Suprapubic skin (tissue), 4 donors: Measurements from ENCODE around the gene GUCY2F. TPM values are rescaled to one million over a fixed set of nuclear protein-coding genes. Genes with fewer than 3 reads are reported as not detected.

ENCODE experiments used
- DNase-seq, 2 donors: peaks; one replicate each; pipeline ENCODE4 v3.0.0-alpha.2; 2019; ENCODE audit warnings: low spot score in 2 of 2
- H3K27ac ChIP-seq: fragments of 200-600 bp; sonication (generic); one replicate; pipeline ENCODE4 v1.5.1; 2019
- H3K27me3 ChIP-seq: fragments of 200-600 bp; sonication (generic); one replicate; pipeline ENCODE4 v1.5.1; 2019
- H3K36me3 ChIP-seq: fragments of 200-600 bp; sonication (generic); one replicate; pipeline ENCODE4 v1.5.1; 2019
- H3K4me1 ChIP-seq: fragments of 200-600 bp; sonication (generic); one replicate; pipeline ENCODE4 v1.5.1; 2019
- H3K4me3 ChIP-seq: fragments of 200-600 bp; sonication (generic); one replicate; pipeline ENCODE4 v1.5.1; 2019; ENCODE audit warnings: mild to moderate bottlenecking
- H3K9me3 ChIP-seq: fragments of 200-600 bp; sonication (generic); one replicate; pipeline ENCODE4 v1.5.1; 2019
- CTCF ChIP-seq, 2 donors: fragments of 200-600 bp in 1 of 2; fragments of 450-650 bp in 1 of 2; sonication (generic) in 1 of 2; IDR thresholded peaks; one replicate each; pipeline ENCODE4 v1.5.1; 2016 to 2019; ENCODE audit warnings: antibody characterized with exemption in 2 of 2, mild to moderate bottlenecking in 1 of 2, moderate library complexity in 1 of 2
- EP300 ChIP-seq: sonication (generic); formaldehyde crosslinking; IDR thresholded peaks from one replicate; pipeline ENCODE4 v1.6.1; 2017; ENCODE audit warnings: antibody characterized with exemption
- POLR2A ChIP-seq, 2 donors: fragments of 450-650 bp; IDR thresholded peaks; one replicate each; pipeline ENCODE4 v1.6.1; 2017; ENCODE audit warnings: antibody characterized with exemption in 2 of 2, mild to moderate bottlenecking in 2 of 2, moderate library complexity in 2 of 2
- POLR2AphosphoS5 ChIP-seq, 3 donors: sonication (generic); formaldehyde crosslinking; IDR thresholded peaks; one replicate each; pipeline ENCODE4 v1.6.1; 2017; ENCODE audit warnings: antibody characterized with exemption in 3 of 3
- WGBS: methylation state at CpG from one replicate; pipeline ENCODE4 v1.1.5; 2018; 5-methylcytosine and 5-hydroxymethylcytosine counted together
- total RNA-seq, 4 donors: library from RNA; depleted of rRNA; stranded (reverse); fragments of >200 nt; gene quantifications; one replicate each; pipeline ENCODE4 v1.1.0, GENCODE V29; 2016

GUCY2F gene
- total RNA-seq, 4 donors from 2014 or later = not detected

- TF ChIP-seq POLR2AphosphoS5 (IDR thresholded peaks at IDR 0.05) (no peak), EP300 (no peak), CTCF (IDR thresholded peaks at IDR 0.05) (peak in 1 of 2 donors; percentile 16), POLR2A (IDR thresholded peaks at IDR 0.05) (no peak)
- Histone ChIP-seq H3K4me1 (no peaks in the 10 kb centered on the region), H3K4me3 (no peak overlapping the region), H3K36me3 (no peaks in the 10 kb centered on the region), H3K27me3 (no peaks in the 10 kb centered on the region), H3K9me3 (no peaks in the 10 kb centered on the region), H3K27ac (no peak overlapping the region)
- 34% methylated on average over 3 of the region's 3 CpGs for WGBS
- no peak for DNase-seq
These were observed 97.2 kb downstream of the GUCY2F start for GRCh38 chrX:109384699-109385098.

DNA sequence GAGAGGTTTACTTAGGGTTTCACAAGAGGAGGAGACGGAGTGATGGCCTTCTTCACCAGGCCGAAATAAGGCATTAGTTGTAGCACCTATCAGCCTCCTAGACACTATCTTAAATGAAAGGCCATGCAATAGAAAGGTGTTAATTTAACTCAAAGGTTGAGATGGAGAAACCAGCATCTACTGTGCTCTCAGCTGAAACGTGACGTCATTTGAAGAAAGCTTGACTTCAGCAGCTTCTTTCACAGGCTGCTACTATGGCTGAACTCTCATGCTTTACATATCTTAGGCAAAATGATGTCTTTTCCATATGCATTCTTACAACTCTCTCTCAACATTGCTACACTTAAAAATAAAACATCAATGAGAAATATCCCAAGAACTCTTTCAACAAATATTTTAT, 99.6 kb downstream of the GUCY2F start:
- no peaks in the 10 kb centered on the region for H3K27me3 ChIP-seq
- no peak for DNase-seq
- no peak overlapping the region for H3K27ac ChIP-seq
- 88% methylated on average over 4 of the region's 4 CpGs for WGBS
- H3K36me3 ChIP-seq = no peaks in the 10 kb centered on the region
- H3K4me3 ChIP-seq = no peak overlapping the region
- TF ChIP-seq CTCF (IDR thresholded peaks at IDR 0.05) = no peak
- H3K9me3 ChIP-seq = no peaks in the 10 kb centered on the region
- no peaks in the 10 kb centered on the region for H3K4me1 ChIP-seq

- 41% methylated on average over 1 of the region's 1 CpG for WGBS
- no peaks in the 10 kb centered on the region for H3K27me3 ChIP-seq
These were observed 103.6 kb downstream of the GUCY2F start for GRCh38 chrX:109378281-109378680.

GRCh38 chrX:109374262-109374960, 107.5 kb downstream of the GUCY2F start:
- no peaks in the 10 kb centered on the region for H3K27me3 ChIP-seq
- no peak overlapping the region for H3K4me3 ChIP-seq
- no peaks in the 10 kb centered on the region for H3K36me3 ChIP-seq
- H3K4me1 ChIP-seq = no peaks in the 10 kb centered on the region
- DNase-seq = no peak
- no peaks in the 10 kb centered on the region for H3K9me3 ChIP-seq
- WGBS = 64% methylated on average over 1 of the region's 1 CpG
- TF ChIP-seq POLR2A (IDR thresholded peaks at IDR 0.05) (no peak), EP300 (no peak), CTCF (IDR thresholded peaks at IDR 0.05) (no peak), POLR2AphosphoS5 (IDR thresholded peaks at IDR 0.05) (no peak)
- no peak overlapping the region for H3K27ac ChIP-seq

More at GRCh38 chrX:109378281-109378680, 103.6 kb downstream of the GUCY2F start:
- Histone ChIP-seq H3K27ac (no peak overlapping the region), H3K9me3 (no peaks in the 10 kb centered on the region), H3K4me1 (no peaks in the 10 kb centered on the region), H3K4me3 (no peak overlapping the region), H3K36me3 (no peaks in the 10 kb centered on the region)
- DNase-seq = no peak
- TF ChIP-seq POLR2A (IDR thresholded peaks at IDR 0.05) (no peak), POLR2AphosphoS5 (IDR thresholded peaks at IDR 0.05) (no peak), EP300 (no peak), CTCF (IDR thresholded peaks at IDR 0.05) (no peak)

GRCh38 chrX:109373468-109373867, 108.4 kb downstream of the GUCY2F start:
- no peak overlapping the region for H3K27ac ChIP-seq
- no peak for TF ChIP-seq EP300
- no peak for TF ChIP-seq POLR2A (IDR thresholded peaks at IDR 0.05)
- no peak for TF ChIP-seq POLR2AphosphoS5 (IDR thresholded peaks at IDR 0.05)
- no peak for TF ChIP-seq CTCF (IDR thresholded peaks at IDR 0.05)
- H3K27me3 ChIP-seq = no peaks in the 10 kb centered on the region
- DNase-seq = no peak
- WGBS = 75% methylated on average over 2 of the region's 2 CpGs
- H3K36me3 ChIP-seq = no peaks in the 10 kb centered on the region
- no peaks in the 10 kb centered on the region for H3K9me3 ChIP-seq
- H3K4me3 ChIP-seq = no peak overlapping the region
- H3K4me1 ChIP-seq = no peaks in the 10 kb centered on the region
